Activated naive CD8-positive, alpha-beta T cell treated with anti-CD3 and anti-CD28 coated beads, Interleukin-2, amount 50 U/mL, for 24 hours (primary cell): Measurements from ENCODE around the gene MAPK6.
"Not testable (repeated sequence)": the region's sequence is repeated elsewhere in the genome, so short reads cannot be mapped to it uniquely, and the experiment has no call there.

Experiments used
- ATAC-seq: fragments of 150-1000 bp; cut with Tn5 transposase; one replicate; pipeline ENCODE4 v1.10.0; 2021
- DNase-seq: peaks from one replicate; pipeline ENCODE4 v3.0.0; 2021
- H3K27ac Mint-ChIP-seq: one replicate; pipeline ENCODE4 v1.8.0; 2021; ENCODE audit warnings: mild to moderate bottlenecking, mixed read lengths
- H3K27me3 Mint-ChIP-seq: one replicate; pipeline ENCODE4 v1.8.0; 2021; ENCODE audit warnings: mixed read lengths
- H3K36me3 Mint-ChIP-seq: one replicate; pipeline ENCODE4 v1.8.0; 2021; ENCODE audit warnings: low read depth, mixed read lengths
- H3K4me1 Mint-ChIP-seq: one replicate; pipeline ENCODE4 v1.8.0; 2021; ENCODE audit warnings: mixed read lengths
- H3K4me3 Mint-ChIP-seq: one replicate; pipeline ENCODE4 v1.8.0; 2021; ENCODE audit warnings: mild to moderate bottlenecking, moderate library complexity, mixed read lengths
- H3K9me3 Mint-ChIP-seq: one replicate; pipeline ENCODE4 v1.8.0; 2021; ENCODE audit warnings: mixed read lengths

Gene MAPK6

GRCh38 chr15:52093539-52094510, 74.8 kb downstream of the MAPK6 start:
- Mint-ChIP-seq H3K4me3 (no peak overlapping the region), H3K4me1 (no peaks in the 10 kb centered on the region), H3K9me3 (peaks cover 18% of the 10 kb centered on the region), H3K27me3 (peaks cover 7% of the 10 kb centered on the region), H3K27ac (no peak overlapping the region), H3K36me3 (no peaks in the 10 kb centered on the region)
- DNase-seq (no peak), ATAC-seq (no peak)

GRCh38 chr15:52094811-52095584, 76.0 kb downstream of the MAPK6 start:
- H3K27me3 Mint-ChIP-seq: peaks cover 9% of the 10 kb centered on the region
- H3K27ac Mint-ChIP-seq: no peak overlapping the region
- peaks cover 8% of the 10 kb centered on the region for H3K9me3 Mint-ChIP-seq
- ATAC-seq (no peak), DNase-seq (no peak)
- no peaks in the 10 kb centered on the region for H3K4me1 Mint-ChIP-seq
- no peak overlapping the region for H3K4me3 Mint-ChIP-seq
- H3K36me3 Mint-ChIP-seq: no peaks in the 10 kb centered on the region

- no peak for DNase-seq
- Mint-ChIP-seq H3K9me3 (peaks cover under 1% of the 10 kb centered on the region), H3K4me3 (no peak overlapping the region), H3K36me3 (no peaks in the 10 kb centered on the region), H3K4me1 (no peaks in the 10 kb centered on the region), H3K27ac (no peak overlapping the region), H3K27me3 (peaks cover 5% of the 10 kb centered on the region)
- ATAC-seq: no peak
Observed at GRCh38 chr15:52095597-52096262, 76.7 kb downstream of the MAPK6 start.

GRCh38 chr15:52096536-52096935, 77.5 kb downstream of the MAPK6 start:
- H3K36me3 Mint-ChIP-seq, H3K9me3 Mint-ChIP-seq, H3K4me1 Mint-ChIP-seq, ATAC-seq, H3K4me3 Mint-ChIP-seq, H3K27me3 Mint-ChIP-seq, DNase-seq, H3K27ac Mint-ChIP-seq: not testable (repeated sequence)

- Mint-ChIP-seq H3K27me3 (peaks cover 5% of the 10 kb centered on the region), H3K27ac (no peak overlapping the region), H3K4me3 (no peak overlapping the region), H3K36me3 (no peaks in the 10 kb centered on the region), H3K9me3 (no peaks in the 10 kb centered on the region), H3K4me1 (no peaks in the 10 kb centered on the region)
- no peak for ATAC-seq
- DNase-seq: no peak
Observed at GRCh38 chr15:52097180-52097579, 78.2 kb downstream of the MAPK6 start.

- H3K9me3 Mint-ChIP-seq: no peaks in the 10 kb centered on the region
- H3K4me3 Mint-ChIP-seq: no peak overlapping the region
- no peak overlapping the region for H3K27ac Mint-ChIP-seq
- ATAC-seq (no peak), DNase-seq (no peak)
- peaks cover 2% of the 10 kb centered on the region for H3K4me1 Mint-ChIP-seq
- peaks cover 1% of the 10 kb centered on the region for H3K27me3 Mint-ChIP-seq
- no peaks in the 10 kb centered on the region for H3K36me3 Mint-ChIP-seq
Observed at GRCh38 chr15:52098323-52098722, 79.3 kb downstream of the MAPK6 start.

- Mint-ChIP-seq H3K27me3 (peaks cover 1% of the 10 kb centered on the region), H3K4me3 (no peak overlapping the region), H3K36me3 (no peaks in the 10 kb centered on the region), H3K9me3 (no peaks in the 10 kb centered on the region), H3K27ac (no peak overlapping the region), H3K4me1 (peaks cover 4% of the 10 kb centered on the region)
- ATAC-seq: no peak
- DNase-seq: no peak
Observed at GRCh38 chr15:52099651-52100272, 80.7 kb downstream of the MAPK6 start.

GRCh38 chr15:52100807-52101442, 81.9 kb downstream of the MAPK6 start:
- Mint-ChIP-seq H3K27me3 (peaks cover 1% of the 10 kb centered on the region), H3K4me1 (peaks cover 4% of the 10 kb centered on the region), H3K36me3 (no peaks in the 10 kb centered on the region), H3K27ac (no peak overlapping the region), H3K9me3 (no peaks in the 10 kb centered on the region), H3K4me3 (no peak overlapping the region)
- no peak for DNase-seq
- ATAC-seq: peak; percentile 51

- Mint-ChIP-seq H3K9me3 (no peaks in the 10 kb centered on the region), H3K4me1 (peaks cover 4% of the 10 kb centered on the region), H3K4me3 (no peak overlapping the region), H3K27me3 (peaks cover 1% of the 10 kb centered on the region), H3K27ac (no peak overlapping the region), H3K36me3 (no peaks in the 10 kb centered on the region)
- DNase-seq: no peak
- no peak for ATAC-seq
Observed at GRCh38 chr15:52101542-52102323, 82.7 kb downstream of the MAPK6 start.

- Mint-ChIP-seq H3K36me3 (no peaks in the 10 kb centered on the region), H3K9me3 (no peaks in the 10 kb centered on the region), H3K27ac (no peak overlapping the region), H3K4me1 (peaks cover 4% of the 10 kb centered on the region), H3K27me3 (peaks cover 1% of the 10 kb centered on the region), H3K4me3 (no peak overlapping the region)
- ATAC-seq: no peak
- DNase-seq: no peak
Observed at GRCh38 chr15:52102463-52102862, 83.4 kb downstream of the MAPK6 start.

GRCh38 chr15:52103217-52104207, 84.5 kb downstream of the MAPK6 start:
- Mint-ChIP-seq H3K4me3 (no peak overlapping the region), H3K4me1 (peaks cover 4% of the 10 kb centered on the region), H3K9me3 (no peaks in the 10 kb centered on the region), H3K36me3 (no peaks in the 10 kb centered on the region), H3K27me3 (peaks cover 2% of the 10 kb centered on the region), H3K27ac (no peak overlapping the region)
- ATAC-seq: peak; percentile 85
- DNase-seq: no peak

- ATAC-seq (no peak), DNase-seq (no peak)
- Mint-ChIP-seq H3K9me3 (no peaks in the 10 kb centered on the region), H3K36me3 (no peaks in the 10 kb centered on the region), H3K27me3 (peaks cover 9% of the 10 kb centered on the region), H3K27ac (no peak overlapping the region), H3K4me3 (no peak overlapping the region), H3K4me1 (peaks cover 4% of the 10 kb centered on the region)
Observed at GRCh38 chr15:52104532-52105004, 85.5 kb downstream of the MAPK6 start.
